ENCODE measurements around the gene PTPRD.

GRCh38 chr9:8696516-8696915 is 1916.3 kb downstream of the PTPRD start:
- TF ChIP-seq CTCF (IDR thresholded peaks at IDR 0.05; ENCODE audit: low read depth, low read length, poor library complexity, severe bottlenecking) (no peak), EZH2phosphoT487 (IDR thresholded peaks at IDR 0.05; ENCODE audit: borderline replicate concordance, low read length) (no peak)

Data from DOHH2 (cell line).